GM18505 (cell line): Measurements from ENCODE around the gene CTLA4.
"Not testable (repeated sequence)": the region's sequence is repeated elsewhere in the genome, so short reads cannot be mapped to it uniquely, and the experiment has no call there.

Source experiments
- ATAC-seq: cut with Tn5 transposase; IDR thresholded peaks from one replicate; pipeline ENCODE4 v1.9.1; 2021; ENCODE audit not compliant: unreplicated experiment
- POLR2A ChIP-seq: IDR thresholded peaks from 4 replicates; pipeline ENCODE4 v1.6.1; 2011; ENCODE audit warnings: borderline replicate concordance; ENCODE audit not compliant: insufficient read depth, insufficient read length; ENCODE audit errors: extremely low read depth

The CTLA4 gene

DNA sequence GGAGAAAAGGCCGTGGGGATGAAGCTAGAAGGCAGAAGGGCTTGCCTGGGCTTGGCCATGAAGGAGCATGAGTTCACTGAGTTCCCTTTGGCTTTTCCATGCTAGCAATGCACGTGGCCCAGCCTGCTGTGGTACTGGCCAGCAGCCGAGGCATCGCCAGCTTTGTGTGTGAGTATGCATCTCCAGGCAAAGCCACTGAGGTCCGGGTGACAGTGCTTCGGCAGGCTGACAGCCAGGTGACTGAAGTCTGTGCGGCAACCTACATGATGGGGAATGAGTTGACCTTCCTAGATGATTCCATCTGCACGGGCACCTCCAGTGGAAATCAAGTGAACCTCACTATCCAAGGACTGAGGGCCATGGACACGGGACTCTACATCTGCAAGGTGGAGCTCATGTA, 2.9 kb downstream of the CTLA4 start:
- TF ChIP-seq POLR2A = no peak
- ATAC-seq = no peak

DNA sequence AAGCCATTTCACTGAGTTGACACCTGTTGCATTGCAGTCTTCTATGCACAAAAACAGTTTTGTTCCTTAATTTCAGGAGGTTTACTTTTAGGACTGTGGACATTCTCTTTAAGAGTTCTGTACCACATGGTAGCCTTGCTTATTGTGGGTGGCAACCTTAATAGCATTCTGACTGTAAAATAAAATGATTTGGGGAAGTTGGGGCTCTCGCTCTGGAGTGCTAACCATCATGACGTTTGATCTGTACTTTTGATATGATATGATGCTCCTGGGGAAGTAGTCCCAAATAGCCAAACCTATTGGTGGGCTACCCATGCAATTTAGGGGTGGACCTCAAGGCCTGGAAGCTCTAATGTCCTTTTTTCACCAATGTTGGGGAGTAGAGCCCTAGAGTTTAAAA, 3.4 kb downstream of the CTLA4 start:
- no peak for ATAC-seq
- no peak for TF ChIP-seq POLR2A

DNA sequence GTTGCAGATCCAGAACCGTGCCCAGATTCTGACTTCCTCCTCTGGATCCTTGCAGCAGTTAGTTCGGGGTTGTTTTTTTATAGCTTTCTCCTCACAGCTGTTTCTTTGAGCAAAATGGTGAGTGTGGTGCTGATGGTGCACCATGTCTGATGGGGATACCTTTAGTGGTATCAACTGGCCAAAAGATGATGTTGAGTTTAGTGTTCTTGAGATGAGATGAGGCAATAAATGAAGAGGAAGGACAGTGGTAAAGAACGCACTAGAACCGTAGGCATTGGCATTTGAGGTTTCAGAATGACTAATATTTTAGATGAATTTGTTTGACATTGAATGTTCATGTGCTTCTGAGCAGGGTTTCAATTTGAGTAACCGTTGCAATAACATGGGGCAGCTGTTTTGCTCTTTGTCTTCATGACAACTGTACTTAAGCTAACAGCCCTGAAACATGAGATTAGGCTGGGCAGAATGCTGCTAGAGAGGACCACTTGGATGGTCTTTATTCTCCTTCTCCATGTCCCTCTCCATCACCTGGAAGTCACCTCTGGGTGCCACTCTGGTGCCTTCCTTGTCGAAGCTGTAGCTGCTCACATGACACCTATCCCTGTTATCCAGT, 3.9 kb downstream of the CTLA4 start:
- no peak for TF ChIP-seq POLR2A
- peak; percentile 87 for ATAC-seq

DNA sequence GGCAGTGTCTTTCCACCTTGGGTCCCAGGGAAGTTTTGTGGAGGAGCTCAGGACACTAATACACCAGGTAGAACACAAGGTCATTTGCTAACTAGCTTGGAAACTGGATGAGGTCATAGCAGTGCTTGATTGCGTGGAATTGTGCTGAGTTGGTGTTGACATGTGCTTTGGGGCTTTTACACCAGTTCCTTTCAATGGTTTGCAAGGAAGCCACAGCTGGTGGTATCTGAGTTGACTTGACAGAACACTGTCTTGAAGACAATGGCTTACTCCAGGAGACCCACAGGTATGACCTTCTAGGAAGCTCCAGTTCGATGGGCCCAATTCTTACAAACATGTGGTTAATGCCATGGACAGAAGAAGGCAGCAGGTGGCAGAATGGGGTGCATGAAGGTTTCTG, 5.9 kb downstream of the CTLA4 start:
- no peak for ATAC-seq
- TF ChIP-seq POLR2A = no peak

DNA sequence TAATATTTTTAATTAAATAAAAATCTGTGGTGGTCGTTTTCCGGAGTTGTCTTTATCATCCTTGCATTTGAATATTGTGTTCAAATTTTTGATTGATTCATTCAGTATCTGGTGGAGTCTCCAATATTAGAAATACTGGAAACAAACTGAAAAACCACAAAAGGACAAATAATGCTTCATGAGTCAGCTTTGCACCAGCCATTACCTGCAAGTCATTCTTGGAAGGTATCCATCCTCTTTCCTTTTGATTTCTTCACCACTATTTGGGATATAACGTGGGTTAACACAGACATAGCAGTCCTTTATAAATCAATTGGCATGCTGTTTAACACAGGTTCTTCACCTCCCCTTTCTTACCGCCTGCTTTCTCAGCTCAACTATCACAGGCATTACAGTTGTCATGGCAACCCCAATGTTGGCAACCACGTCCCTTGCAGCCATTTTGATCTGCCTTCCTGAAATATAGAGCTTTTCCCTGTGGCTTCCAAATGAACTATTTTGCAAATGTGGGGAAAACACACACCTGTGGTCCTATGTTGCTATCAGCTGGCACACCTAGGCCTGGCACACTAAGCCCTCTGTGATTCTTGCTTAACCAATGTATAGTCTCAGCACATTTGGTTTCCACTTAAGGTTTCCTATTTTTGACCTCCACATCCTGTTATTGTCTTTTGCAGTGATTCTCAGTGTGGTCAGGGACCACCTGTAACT, 6.5 kb downstream of the CTLA4 start:
- TF ChIP-seq POLR2A = no peak

DNA sequence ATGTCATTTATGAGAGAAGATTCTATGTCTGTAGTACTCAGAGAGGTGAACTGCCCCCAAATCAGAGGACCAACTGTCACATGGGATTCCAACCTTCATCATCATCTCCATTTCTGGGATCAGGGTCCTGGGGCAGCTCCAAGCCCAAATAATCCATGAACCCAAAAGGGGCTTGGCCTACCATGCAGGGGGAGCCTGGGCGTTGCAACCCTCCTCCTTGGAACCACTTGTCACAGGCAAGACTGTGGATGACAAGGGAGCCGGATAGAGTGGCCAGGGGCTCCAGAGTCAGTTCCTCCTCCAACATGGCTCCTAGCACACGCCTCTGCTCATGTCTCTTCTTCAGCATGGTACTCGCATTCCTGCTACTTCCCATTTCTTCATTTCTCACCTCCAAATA, 7.9 kb downstream of the CTLA4 start:
- no peak for TF ChIP-seq POLR2A
- no peak for ATAC-seq

More for the DNA sequence above, 6.5 kb downstream of the CTLA4 start:
- ATAC-seq = no peak

DNA sequence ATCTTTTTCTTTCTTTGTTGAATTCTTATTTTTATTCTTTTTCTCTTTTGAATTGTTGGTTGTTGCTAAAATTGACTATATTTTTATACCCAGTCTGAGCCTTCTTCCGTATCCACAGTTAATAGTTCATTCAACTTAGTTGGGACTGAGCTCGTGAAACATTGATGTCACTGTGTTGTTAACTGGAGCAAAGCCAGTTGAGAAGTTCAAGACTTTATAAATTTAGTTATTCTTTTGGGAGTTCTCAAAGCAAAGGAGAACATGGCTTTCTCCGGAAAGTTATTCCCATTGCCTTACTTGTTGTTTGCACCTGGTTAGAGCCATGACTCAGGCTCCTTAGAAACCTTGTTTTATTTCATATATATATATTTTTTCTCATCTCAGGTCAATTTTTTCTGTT, 8.8 kb downstream of the CTLA4 start:
- TF ChIP-seq POLR2A = no peak
- no peak for ATAC-seq

DNA sequence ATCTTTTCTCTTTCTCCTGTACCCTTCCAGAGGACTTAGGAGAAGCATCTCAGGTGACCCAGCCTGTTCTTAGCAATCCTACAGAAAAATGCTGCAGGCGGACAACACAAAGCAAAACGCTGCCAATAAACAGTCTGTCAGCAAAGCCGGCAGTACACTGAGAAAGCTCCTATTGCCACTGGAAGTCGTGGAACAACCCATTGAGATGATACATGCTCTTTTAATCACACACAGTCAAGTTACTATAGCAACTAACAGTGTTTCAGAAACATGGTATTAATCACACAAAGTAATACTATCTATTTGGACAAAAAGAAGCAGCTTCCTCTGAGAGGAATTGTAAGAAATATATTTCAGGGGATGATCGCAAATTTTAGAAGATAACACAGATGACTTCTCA, 10.5 kb downstream of the CTLA4 start:
- no peak for ATAC-seq
- no peak for TF ChIP-seq POLR2A

DNA sequence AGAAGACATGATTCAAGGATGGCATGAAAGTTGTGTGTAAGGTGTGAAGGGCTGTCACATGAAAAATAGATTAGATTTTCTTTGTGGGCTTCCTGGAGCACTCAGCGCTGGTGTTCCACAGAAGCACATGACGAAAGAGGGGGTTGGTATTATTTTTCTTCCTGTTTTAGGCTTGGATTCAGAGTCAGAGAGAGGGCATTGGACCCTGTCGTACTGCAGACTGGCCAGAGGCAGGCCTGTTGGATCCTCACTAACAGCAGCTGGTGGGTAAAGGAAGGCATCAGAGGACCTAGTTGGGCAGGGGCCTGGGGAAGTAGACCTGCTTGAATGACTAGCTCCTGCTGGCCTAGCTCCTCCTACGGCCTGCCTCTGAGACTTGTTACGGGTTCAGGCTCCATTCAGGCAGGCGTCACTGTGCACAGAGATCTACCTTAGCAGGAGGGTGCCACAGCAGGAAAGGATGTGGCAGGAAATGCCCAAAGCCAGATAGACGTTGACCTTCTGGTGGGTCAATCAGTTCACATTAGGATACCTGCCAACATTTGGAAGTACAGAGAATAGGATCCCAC, 13.1 kb downstream of the CTLA4 start:
- ATAC-seq = no peak
- TF ChIP-seq POLR2A = no peak

DNA sequence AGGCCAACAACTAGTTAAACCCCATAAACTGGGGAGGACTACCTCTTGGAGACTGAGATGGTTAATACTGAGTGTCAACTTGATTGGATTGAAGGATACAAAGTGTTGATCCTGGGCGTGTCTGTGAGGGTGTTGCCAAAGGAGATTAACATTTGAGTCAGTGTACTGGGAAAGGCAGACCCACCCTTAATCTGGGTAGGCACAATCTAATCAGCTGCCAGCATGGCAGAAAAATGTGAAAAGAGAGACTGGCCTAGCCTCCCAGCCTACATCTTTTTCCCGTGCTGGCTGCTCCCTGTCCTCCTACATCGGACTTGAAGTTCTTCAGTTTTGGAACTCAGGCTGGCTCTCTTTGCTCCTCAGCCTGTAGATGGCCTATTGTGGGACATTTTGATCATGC, 13.6 kb downstream of the CTLA4 start:
- ATAC-seq = not testable (repeated sequence)

DNA sequence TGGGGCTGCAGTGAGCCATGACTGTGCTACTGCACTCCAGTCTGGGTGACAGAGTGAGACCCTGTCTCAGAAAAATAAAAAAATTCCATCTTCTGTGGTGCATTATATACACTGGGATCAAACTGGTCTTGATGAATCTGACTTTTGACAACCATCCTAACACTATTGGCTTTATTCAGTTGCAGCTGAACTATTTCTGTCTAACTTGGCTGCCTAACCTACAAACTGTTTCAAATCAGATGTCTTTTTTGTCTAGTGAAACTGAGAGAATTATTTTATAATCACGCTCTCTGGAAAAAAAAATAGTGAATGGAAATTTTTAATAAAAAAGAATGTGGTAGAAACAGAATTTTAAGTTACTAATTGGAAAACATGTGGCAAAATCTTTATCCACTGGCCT, 15.0 kb downstream of the CTLA4 start:
- no peak for ATAC-seq
- no peak for TF ChIP-seq POLR2A

DNA sequence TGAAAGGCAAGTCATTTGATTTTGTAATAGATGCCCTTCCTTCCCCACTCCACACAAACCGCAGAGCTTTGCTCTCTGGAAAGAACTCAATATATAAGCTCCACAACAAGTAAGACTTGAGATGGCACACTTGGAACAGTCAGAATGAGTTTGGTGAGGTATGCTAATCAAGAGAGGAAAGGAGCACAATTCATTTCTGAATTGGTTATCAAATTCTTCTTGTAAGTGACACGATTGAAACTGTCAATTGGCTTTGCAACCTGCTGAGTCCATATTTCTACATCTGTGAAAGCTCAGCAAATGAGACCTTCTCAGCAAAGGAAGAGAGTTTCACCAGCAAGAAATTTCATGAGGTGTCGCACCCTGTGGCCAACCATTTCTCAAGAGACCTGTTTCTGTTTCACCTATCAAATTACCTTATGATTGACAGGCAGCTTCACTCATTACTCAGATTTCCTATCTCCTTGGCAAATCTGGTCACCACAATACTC, 19.1 kb downstream of the CTLA4 start:
- no peak for ATAC-seq
- no peak for TF ChIP-seq POLR2A

DNA sequence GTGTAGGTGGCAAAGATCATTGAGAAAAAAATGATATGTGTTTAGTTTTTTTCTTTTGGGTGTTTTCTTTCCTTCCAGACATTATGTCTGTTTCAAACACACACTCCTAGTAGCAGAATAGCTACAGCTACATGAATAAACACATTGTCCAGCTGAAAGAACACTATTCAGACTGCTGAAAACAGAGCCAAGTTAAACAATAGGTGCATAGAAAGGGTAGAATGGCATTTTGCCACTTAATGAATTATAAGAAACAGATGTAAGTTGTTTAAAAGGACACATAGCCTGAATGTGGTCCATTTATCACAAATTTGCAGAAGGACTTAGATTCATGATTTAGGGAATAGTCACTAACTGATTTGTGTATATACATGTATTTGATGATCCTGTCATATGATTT, 20.1 kb downstream of the CTLA4 start:
- ATAC-seq = no peak
- no peak for TF ChIP-seq POLR2A

DNA sequence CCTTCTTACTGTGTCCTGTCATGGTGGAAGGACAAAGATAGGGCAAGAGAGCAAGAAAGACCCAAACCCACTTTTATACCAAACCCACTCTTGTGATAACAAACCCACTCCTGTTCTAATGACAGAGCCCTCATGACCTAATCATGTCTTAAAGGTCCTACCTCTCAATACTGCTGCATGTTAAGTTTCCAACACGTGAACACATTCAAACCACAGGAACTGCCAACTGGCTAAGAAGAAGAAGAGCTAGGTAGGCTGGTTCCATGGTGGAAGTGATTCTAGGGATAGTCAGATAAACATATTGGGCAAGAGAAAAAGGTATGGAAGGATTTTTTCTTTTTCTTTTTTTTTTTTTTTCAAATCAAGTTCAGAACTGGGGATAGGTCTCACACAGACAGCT, 22.0 kb downstream of the CTLA4 start:
- TF ChIP-seq POLR2A = no peak
- no peak for ATAC-seq
